ENCODE measurements around the gene POM121.
"Not testable (repeated sequence)": the region's sequence is repeated elsewhere in the genome, so short reads cannot be mapped to it uniquely, and the experiment has no call there.

POM121 gene

DNA sequence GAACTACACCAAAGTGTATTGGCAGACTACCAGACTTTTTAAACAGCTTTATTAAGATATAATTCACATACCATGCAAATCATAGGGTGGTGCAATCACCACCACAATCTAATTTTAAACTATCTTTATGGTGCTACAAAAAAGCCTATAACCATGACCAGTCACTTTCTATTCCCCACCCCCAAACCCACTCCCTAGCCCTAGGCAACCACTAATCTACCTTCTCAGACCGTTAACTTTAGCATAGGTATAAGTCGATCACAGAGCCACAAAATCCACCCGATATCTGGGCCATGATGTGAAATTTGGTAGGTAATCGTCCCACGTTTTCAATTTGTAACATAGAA lies 536 bp upstream of the POM121 start:
- Histone ChIP-seq H3K9me3 (ENCODE audit: control insufficient read depth, low read length) (no peaks in the 10 kb centered on the region), H3K27me3 (ENCODE audit: control insufficient read depth, insufficient read depth, low read length, poor library complexity, severe bottlenecking) (no peaks in the 10 kb centered on the region), H3K27ac (ENCODE audit: insufficient read depth, low read depth, low read length, poor library complexity, severe bottlenecking) (peak overlapping the region; percentile 84), H3K36me3 (ENCODE audit: control insufficient read depth, insufficient read depth, low read length) (peaks cover 15% of the 10 kb centered on the region), H3K4me1 (ENCODE audit: control insufficient read depth, insufficient read depth, low read length) (peaks cover 4% of the 10 kb centered on the region), H3K4me3 (ENCODE audit: insufficient read depth, low read depth, low read length) (peak overlapping the region; percentile 93)
- 1 to 7% methylated on average over 5 of the region's 5 CpGs for WGBS, 2 experiments

DNA sequence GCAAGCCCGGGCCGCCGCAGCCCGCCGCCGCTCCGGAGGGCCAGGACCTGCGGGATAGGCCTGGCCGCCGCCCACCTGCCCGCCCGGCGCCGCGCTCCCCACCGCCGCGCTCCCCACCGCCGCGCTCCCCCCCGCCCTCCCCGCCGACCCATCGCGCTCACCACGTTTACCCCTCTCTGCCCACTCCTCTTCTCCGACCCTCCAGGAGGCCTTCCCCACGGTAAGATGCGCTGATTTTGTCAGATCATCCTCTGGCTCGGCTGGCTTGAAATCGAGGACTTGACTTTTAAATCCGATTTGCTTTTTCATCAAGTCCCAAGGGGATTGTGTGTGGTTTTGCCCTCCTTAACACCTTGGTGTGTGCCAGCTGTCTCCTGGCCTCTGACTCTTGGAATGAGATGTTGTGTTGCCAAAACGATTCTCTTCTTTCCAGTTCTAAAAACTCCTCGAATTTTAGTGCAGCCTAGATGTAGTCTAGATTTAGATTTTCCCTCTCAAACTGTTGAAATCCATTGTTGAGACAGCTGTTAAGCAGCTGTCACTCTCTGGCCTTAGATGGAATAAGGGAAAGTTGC lies 738 bp downstream of the POM121 start:
- H3K27ac ChIP-seq (ENCODE audit: insufficient read depth, low read depth, low read length, poor library complexity, severe bottlenecking) = peak overlapping the region; percentile 84
- 3% methylated on average over 35 of the region's 35 CpGs for WGBS, 2 experiments
- H3K27me3 ChIP-seq (ENCODE audit: control insufficient read depth, insufficient read depth, low read length, poor library complexity, severe bottlenecking) = no peaks in the 10 kb centered on the region
- H3K4me1 ChIP-seq (ENCODE audit: control insufficient read depth, insufficient read depth, low read length) = peaks cover 4% of the 10 kb centered on the region
- H3K9me3 ChIP-seq (ENCODE audit: control insufficient read depth, low read length) = no peaks in the 10 kb centered on the region
- H3K36me3 ChIP-seq (ENCODE audit: control insufficient read depth, insufficient read depth, low read length) = peaks cover 16% of the 10 kb centered on the region
- H3K4me3 ChIP-seq (ENCODE audit: insufficient read depth, low read depth, low read length) = peak overlapping the region; percentile 93

DNA sequence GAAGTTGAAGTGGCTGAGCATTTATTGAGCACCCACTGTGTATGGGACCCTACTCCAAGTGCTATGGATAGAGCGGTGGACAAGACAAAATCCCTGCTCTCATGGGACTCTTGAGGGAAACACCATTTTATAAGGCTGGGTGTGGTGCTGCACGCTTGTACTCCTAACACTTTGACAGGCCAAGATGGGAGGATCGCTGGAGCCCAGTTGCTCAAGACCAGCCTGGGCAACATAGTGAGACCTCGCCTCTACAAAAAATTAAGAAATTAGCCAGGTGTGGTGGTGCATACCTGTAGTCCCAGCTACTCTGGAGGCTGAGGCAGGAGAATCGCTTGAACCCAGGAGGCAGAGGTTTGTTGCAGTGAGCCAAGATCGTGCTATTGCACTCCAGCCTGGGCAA lies 2.9 kb downstream of the POM121 start:
- H3K4me3 ChIP-seq (ENCODE audit: insufficient read depth, low read depth, low read length); H3K4me1 ChIP-seq (ENCODE audit: control insufficient read depth, insufficient read depth, low read length); H3K27ac ChIP-seq (ENCODE audit: insufficient read depth, low read depth, low read length, poor library complexity, severe bottlenecking); H3K27me3 ChIP-seq (ENCODE audit: control insufficient read depth, insufficient read depth, low read length, poor library complexity, severe bottlenecking); H3K9me3 ChIP-seq (ENCODE audit: control insufficient read depth, low read length): not testable (repeated sequence)
- H3K36me3 ChIP-seq (ENCODE audit: control insufficient read depth, insufficient read depth, low read length) = peaks cover 16% of the 10 kb centered on the region
- 92 to 95% methylated on average over 6 of the region's 6 CpGs for WGBS, 2 experiments

DNA sequence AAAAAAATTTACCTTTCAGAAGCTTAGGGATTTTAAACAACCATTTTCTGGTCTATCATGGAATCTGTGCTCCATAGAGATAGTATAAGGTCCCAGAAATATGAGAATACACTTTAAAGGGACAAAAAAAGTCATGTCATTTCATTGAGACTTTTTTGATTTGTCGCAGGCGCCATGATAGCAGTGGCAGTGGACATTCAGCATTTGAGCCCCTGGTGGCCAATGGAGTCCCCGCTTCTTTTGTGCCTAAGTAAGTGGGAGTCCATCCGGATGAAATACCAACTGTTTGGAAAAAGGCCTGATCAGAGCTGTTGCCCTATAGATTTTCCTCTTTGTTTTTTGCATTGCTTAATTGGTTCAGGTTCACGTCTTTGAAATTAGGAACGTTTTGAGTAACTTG lies 3.3 kb downstream of the POM121 start:
- WGBS, 2 experiments = 97% methylated on average over 6 of the region's 6 CpGs
- not testable (repeated sequence) for H3K27me3 ChIP-seq (ENCODE audit: control insufficient read depth, insufficient read depth, low read length, poor library complexity, severe bottlenecking); H3K27ac ChIP-seq (ENCODE audit: insufficient read depth, low read depth, low read length, poor library complexity, severe bottlenecking); H3K4me3 ChIP-seq (ENCODE audit: insufficient read depth, low read depth, low read length); H3K9me3 ChIP-seq (ENCODE audit: control insufficient read depth, low read length); H3K4me1 ChIP-seq (ENCODE audit: control insufficient read depth, insufficient read depth, low read length)
- H3K36me3 ChIP-seq (ENCODE audit: control insufficient read depth, insufficient read depth, low read length) = peaks cover 16% of the 10 kb centered on the region

DNA sequence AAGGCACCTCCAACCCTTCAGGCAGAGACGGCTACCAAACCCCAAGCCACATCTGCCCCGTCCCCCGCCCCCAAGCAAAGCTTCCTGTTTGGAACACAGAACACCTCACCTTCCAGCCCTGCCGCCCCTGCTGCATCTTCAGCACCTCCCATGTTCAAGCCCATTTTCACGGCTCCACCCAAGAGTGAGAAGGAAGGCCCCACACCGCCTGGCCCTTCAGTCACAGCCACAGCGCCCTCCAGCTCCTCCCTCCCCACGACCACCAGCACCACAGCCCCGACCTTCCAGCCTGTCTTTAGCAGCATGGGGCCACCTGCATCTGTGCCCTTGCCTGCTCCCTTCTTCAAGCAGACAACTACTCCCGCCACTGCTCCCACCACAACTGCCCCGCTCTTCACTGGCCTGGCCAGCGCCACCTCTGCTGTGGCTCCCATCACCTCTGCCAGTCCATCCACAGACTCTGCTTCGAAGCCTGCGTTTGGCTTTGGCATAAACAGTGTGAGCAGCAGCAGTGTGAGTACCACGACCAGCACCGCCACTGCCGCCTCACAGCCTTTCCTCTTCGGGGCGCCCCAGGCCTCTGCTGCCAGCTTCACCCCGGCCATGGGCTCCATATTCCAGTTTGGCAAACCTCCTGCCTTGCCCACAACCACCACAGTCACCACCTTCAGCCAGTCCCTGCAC lies 17.3 kb downstream of the POM121 start:
- H3K4me3 ChIP-seq (ENCODE audit: insufficient read depth, low read depth, low read length); H3K4me1 ChIP-seq (ENCODE audit: control insufficient read depth, insufficient read depth, low read length); H3K36me3 ChIP-seq (ENCODE audit: control insufficient read depth, insufficient read depth, low read length); H3K27me3 ChIP-seq (ENCODE audit: control insufficient read depth, insufficient read depth, low read length, poor library complexity, severe bottlenecking); H3K27ac ChIP-seq (ENCODE audit: insufficient read depth, low read depth, low read length, poor library complexity, severe bottlenecking); H3K9me3 ChIP-seq (ENCODE audit: control insufficient read depth, low read length): not testable (repeated sequence)
- 94 to 97% methylated on average over 4 to 5 of the region's 20 CpGs for WGBS, 2 experiments

DNA sequence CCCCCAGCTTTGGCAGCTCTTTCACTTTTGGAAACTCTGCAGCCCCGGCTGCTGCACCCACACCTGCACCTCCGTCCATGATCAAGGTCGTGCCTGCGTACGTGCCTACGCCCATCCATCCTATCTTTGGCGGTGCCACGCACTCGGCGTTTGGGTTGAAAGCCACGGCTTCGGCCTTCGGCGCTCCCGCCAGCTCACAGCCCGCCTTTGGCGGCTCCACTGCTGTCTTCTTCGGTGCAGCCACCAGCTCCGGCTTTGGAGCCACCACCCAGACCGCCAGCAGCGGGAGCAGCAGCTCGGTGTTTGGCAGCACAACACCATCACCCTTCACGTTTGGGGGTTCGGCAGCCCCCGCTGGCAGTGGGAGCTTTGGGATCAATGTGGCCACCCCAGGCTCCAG lies 18.1 kb downstream of the POM121 start:
- H3K9me3 ChIP-seq (ENCODE audit: control insufficient read depth, low read length); H3K27ac ChIP-seq (ENCODE audit: insufficient read depth, low read depth, low read length, poor library complexity, severe bottlenecking); H3K36me3 ChIP-seq (ENCODE audit: control insufficient read depth, insufficient read depth, low read length); H3K4me3 ChIP-seq (ENCODE audit: insufficient read depth, low read depth, low read length); H3K27me3 ChIP-seq (ENCODE audit: control insufficient read depth, insufficient read depth, low read length, poor library complexity, severe bottlenecking); H3K4me1 ChIP-seq (ENCODE audit: control insufficient read depth, insufficient read depth, low read length): not testable (repeated sequence)
- WGBS, 2 experiments = 94 to 96% methylated on average over 22 to 25 of the region's 25 CpGs

DNA sequence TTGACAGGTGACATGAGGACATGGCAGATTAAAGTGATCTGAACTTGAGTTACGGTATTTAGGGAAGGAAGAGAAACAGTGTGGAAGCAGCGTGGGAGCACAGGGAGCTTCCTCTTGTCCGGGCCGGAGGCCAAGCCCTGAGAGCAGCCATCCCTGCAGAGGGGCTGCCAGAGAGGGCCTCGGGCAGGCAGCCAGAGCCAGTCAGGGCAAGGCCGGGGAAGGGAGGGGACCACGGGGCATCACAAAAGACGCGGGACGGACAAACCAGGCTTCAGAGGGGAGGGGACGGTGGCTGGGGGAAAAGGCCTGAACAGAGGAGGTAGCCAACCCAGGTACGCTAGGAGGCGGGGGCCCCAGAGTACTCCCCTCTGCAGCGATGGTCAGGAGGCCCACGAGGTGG lies 20.0 kb downstream of the POM121 start:
- 89 to 97% methylated on average over 7 of the region's 15 CpGs for WGBS, 2 experiments
- not testable (repeated sequence) for H3K4me1 ChIP-seq (ENCODE audit: control insufficient read depth, insufficient read depth, low read length); H3K4me3 ChIP-seq (ENCODE audit: insufficient read depth, low read depth, low read length)

DNA sequence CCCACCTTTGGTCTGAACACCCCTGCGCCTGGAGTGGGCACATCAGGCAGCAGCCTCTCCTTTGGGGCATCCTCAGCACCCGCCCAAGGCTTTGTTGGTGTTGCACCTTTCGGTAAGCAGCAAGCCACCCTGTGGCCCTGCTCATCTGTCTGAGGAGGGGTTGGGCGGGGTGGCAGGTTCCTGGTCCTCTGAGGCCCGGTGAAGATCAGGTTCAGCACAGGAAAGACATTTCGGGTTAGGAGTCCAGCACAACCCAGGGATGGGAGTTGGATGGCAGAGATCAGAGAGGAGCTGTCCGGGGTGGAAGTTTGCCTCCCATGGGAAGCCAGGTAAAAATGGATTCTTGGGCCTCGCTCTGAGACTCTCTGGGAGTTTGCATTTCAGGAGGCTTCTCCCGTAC lies 20.7 kb downstream of the POM121 start:
- not testable (repeated sequence) for H3K27ac ChIP-seq (ENCODE audit: insufficient read depth, low read depth, low read length, poor library complexity, severe bottlenecking); H3K36me3 ChIP-seq (ENCODE audit: control insufficient read depth, insufficient read depth, low read length); H3K27me3 ChIP-seq (ENCODE audit: control insufficient read depth, insufficient read depth, low read length, poor library complexity, severe bottlenecking); H3K4me3 ChIP-seq (ENCODE audit: insufficient read depth, low read depth, low read length); H3K9me3 ChIP-seq (ENCODE audit: control insufficient read depth, low read length); H3K4me1 ChIP-seq (ENCODE audit: control insufficient read depth, insufficient read depth, low read length)
- WGBS, 2 experiments = 92 to 98% methylated on average over 7 to 8 of the region's 9 CpGs

More for the DNA sequence above, 20.0 kb downstream of the POM121 start:
- not testable (repeated sequence) for H3K36me3 ChIP-seq (ENCODE audit: control insufficient read depth, insufficient read depth, low read length); H3K27me3 ChIP-seq (ENCODE audit: control insufficient read depth, insufficient read depth, low read length, poor library complexity, severe bottlenecking); H3K27ac ChIP-seq (ENCODE audit: insufficient read depth, low read depth, low read length, poor library complexity, severe bottlenecking); H3K9me3 ChIP-seq (ENCODE audit: control insufficient read depth, low read length)

DNA sequence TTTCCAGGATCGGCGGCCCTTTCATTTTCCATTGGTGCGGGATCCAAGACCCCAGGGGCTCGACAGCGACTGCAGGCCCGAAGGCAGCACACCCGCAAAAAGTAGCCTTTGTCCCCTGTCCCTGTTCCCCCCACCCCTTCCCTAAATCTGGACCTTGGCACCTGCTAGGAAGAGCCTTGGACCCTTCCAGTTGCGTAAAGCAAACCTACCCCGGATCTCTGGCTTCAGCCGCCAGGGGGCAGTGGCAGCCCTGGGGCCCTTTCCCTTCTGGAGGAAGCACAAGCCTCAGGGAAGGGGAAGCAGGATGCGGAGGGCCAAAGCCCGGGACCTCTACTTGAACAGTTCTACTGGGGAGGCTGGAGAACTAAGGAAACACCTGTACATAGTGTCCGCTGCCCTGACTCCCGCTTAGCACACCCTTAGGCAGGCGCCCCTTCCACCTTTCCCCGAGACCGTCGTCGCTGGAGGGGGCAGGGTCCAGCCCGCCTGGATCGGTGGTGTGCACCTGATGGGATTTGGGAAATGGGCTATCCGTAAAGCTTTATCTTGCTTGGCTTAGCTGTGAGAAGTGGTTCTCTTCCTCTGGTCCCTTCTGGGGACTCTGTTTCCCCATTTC lies 21.3 kb downstream of the POM121 start:
- not testable (repeated sequence) for H3K4me1 ChIP-seq (ENCODE audit: control insufficient read depth, insufficient read depth, low read length); H3K9me3 ChIP-seq (ENCODE audit: control insufficient read depth, low read length); H3K27me3 ChIP-seq (ENCODE audit: control insufficient read depth, insufficient read depth, low read length, poor library complexity, severe bottlenecking); H3K27ac ChIP-seq (ENCODE audit: insufficient read depth, low read depth, low read length, poor library complexity, severe bottlenecking); H3K4me3 ChIP-seq (ENCODE audit: insufficient read depth, low read depth, low read length); H3K36me3 ChIP-seq (ENCODE audit: control insufficient read depth, insufficient read depth, low read length)
- 88 to 92% methylated on average over 18 to 20 of the region's 22 CpGs for WGBS, 2 experiments

DNA sequence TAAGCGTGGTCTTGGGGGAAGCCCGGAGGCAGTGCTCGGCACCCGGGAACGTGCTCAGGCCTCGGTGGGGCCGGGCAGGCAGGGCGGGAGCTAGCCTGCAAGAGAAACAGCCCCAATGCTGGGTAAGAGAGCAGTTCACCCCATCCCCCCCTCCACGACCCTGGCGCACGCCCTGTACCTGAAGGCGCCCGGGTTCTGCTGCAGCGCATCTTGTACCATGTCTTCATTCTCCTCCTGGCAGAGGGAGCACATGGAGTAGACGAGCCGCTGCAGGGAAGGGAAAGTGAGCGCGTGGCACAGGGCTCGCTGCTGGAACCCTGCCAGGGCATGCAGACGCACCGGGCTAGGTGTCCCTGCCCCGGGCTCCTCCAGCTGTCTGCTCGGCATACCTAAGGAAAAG lies 23.8 kb downstream of the POM121 start:
- H3K4me1 ChIP-seq (ENCODE audit: control insufficient read depth, insufficient read depth, low read length); H3K9me3 ChIP-seq (ENCODE audit: control insufficient read depth, low read length): not testable (repeated sequence)
- WGBS, 2 experiments = 94 to 96% methylated on average over 15 to 17 of the region's 23 CpGs

More for the DNA sequence above, 23.8 kb downstream of the POM121 start:
- H3K4me3 ChIP-seq (ENCODE audit: insufficient read depth, low read depth, low read length); H3K36me3 ChIP-seq (ENCODE audit: control insufficient read depth, insufficient read depth, low read length); H3K27ac ChIP-seq (ENCODE audit: insufficient read depth, low read depth, low read length, poor library complexity, severe bottlenecking); H3K27me3 ChIP-seq (ENCODE audit: control insufficient read depth, insufficient read depth, low read length, poor library complexity, severe bottlenecking): not testable (repeated sequence)

Measured in ectodermal cell (in vitro differentiated cells).